Esophagus muscularis mucosa (tissue), 4 donors: ENCODE data around the gene SFT2D1. TPM values are rescaled to one million over a fixed set of nuclear protein-coding genes. Genes with fewer than 3 reads are reported as not detected.

Source experiments
- DNase-seq: peaks from one replicate; pipeline ENCODE4 v3.0.0-alpha.2; 2017; ENCODE audit errors: extremely low spot score
- H3K27ac ChIP-seq, 4 donors: fragments of 200-600 bp; sonication (generic); replicated peaks in 1 of 4; 1 replicate in 3 of 4; 2 replicates in 1 of 4; pipeline ENCODE4 v1.5.1; 2016 to 2019; ENCODE audit warnings: mild to moderate bottlenecking in 1 of 4
- H3K27me3 ChIP-seq, 4 donors: fragments of 200-600 bp; sonication (generic); one replicate each; pipeline versions ENCODE4 v1.5.1 to v1.6.0; 2016 to 2019
- H3K36me3 ChIP-seq, 4 donors: fragments of 200-600 bp; sonication (generic); one replicate each; pipeline ENCODE4 v1.5.1; 2016 to 2019
- H3K4me1 ChIP-seq, 4 donors: fragments of 200-600 bp; sonication (generic); one replicate each; pipeline ENCODE4 v1.5.1; 2016 to 2019
- H3K4me3 ChIP-seq, 4 donors: fragments of 200-600 bp; sonication (generic); 1 replicate in 2 of 4; 2 replicates in 2 of 4; pipeline ENCODE4 v1.5.1; 2016 to 2019; ENCODE audit warnings: mild to moderate bottlenecking in 4 of 4, moderate library complexity in 1 of 4
- H3K9me3 ChIP-seq, 4 donors: fragments of 200-600 bp; sonication (generic); 1 replicate in 3 of 4; 2 replicates in 1 of 4; pipeline ENCODE4 v1.5.1; 2016 to 2019
- EP300 ChIP-seq: sonication (generic); formaldehyde crosslinking; IDR thresholded peaks from one replicate; pipeline ENCODE4 v1.6.1; 2017; ENCODE audit warnings: antibody characterized with exemption
- POLR2A ChIP-seq: fragments of 450-650 bp; IDR thresholded peaks from one replicate; pipeline ENCODE4 v1.6.1; 2017; ENCODE audit warnings: antibody characterized with exemption, moderate library complexity, mild to moderate bottlenecking, low read depth
- POLR2AphosphoS5 ChIP-seq, 2 donors: sonication (generic); formaldehyde crosslinking; IDR thresholded peaks; one replicate each; pipeline ENCODE4 v1.6.1; 2017; ENCODE audit warnings: antibody characterized with exemption in 2 of 2
- WGBS: methylation state at CpG from one replicate; pipeline ENCODE4 v1.1.5; 2018; 5-methylcytosine and 5-hydroxymethylcytosine counted together
- intact Hi-C: fragments of 100-400 bp; cut with DNase I; formaldehyde crosslinking; loops from one replicate; pipeline ENCODE4 v1.15.1; 2023
- total RNA-seq, 4 donors: library from RNA; depleted of rRNA; stranded (reverse); fragments of >200 nt; gene quantifications; one replicate each; pipeline versions ENCODE4 v1.1.0 to v1.2.1, GENCODE V29; 2016
- TF ChIP-seq, protein P1 (sequence below), 3 experiments: fragments of 200-600 bp in 2 of 3; fragments of 450-650 bp in 1 of 3; sonication (generic) in 2 of 3; IDR thresholded peaks; one replicate each; pipeline ENCODE4 v1.5.1; 2017 to 2019; ENCODE audit warnings: antibody characterized with exemption in 3 of 3, mild to moderate bottlenecking in 2 of 3, moderate library complexity in 1 of 3

Gene SFT2D1
- total RNA-seq, 4 donors from 2014 or later = 19.8 to 34.9 (median 27.9) TPM

DNA sequence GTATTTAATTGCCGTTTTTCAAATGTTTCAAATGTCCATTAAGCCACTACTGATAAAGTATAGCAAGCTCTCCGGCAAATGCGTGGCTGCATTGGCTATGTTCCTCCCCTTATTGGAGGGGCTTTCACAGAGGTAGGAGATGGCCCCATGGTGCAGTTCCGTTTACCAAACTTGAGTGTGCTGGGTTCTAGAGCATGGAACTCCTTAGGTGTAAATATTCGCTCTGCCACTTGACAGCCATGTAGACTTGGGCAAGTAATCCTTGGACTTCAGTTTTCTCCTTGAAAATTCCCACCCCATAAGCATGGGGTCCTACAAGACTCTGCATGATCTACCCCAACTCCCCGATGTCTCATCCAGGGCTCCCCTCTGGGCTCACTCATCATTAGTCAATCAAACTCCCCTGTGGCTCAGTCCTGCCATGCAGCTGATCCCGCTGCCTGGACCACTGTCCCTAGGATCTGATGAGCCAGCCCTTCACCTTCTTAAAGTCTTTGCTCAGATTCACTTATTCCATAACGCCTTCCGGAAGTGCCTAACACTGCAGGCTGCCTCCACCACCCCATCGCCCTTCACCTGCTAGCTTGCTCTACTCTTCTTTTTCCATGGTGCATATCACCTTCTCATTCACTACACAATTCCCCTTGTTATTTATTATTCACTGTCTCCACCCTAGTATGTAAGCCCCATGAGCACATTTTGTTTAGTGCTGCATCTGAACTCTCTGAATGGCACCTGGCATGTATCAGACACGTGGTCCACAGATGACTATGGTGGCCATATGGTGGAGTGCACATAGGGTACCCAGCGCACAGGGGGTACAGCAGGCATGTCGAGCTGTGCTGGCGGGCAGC is 52.9 kb downstream of the SFT2D1 start:
- WGBS = 88% methylated on average over 14 of the region's 14 CpGs
- H3K27ac ChIP-seq = no peak overlapping the region
- intact Hi-C loops = no loop called here

DNA sequence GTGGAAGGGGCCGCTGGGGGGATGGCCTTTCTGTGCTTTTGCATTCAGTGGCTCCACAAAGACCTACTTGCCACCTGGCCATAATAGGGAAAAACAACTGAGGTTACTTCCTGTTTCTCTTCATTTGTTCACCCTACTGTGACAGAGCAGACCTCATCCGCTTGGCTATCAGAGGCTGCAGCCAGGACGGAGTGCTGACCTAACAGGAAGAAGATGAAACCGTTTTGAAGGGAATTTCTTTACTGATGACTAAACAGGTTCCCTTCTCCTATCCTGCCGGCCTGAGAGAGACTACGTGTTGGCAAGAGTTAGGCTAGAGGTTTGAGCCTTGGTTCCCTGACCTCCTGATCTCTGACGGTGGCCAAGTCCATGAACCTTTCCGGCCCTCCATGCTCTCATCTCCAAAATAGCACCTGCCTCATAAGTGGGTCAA is 55.5 kb downstream of the SFT2D1 start:
- 57% methylated on average over 8 of the region's 8 CpGs for WGBS
- Histone ChIP-seq H3K4me3 (no peak overlapping the region), H3K9me3 (no peaks in the 10 kb centered on the region), H3K27me3 (peaks cover 0 to 32% (median 0%) of the 10 kb centered on the region in 4 donors), H3K27ac (no peak overlapping the region), H3K36me3 (no peaks in the 10 kb centered on the region), H3K4me1 (no peaks in the 10 kb centered on the region)
- intact Hi-C loops = no loop called here
- DNase-seq = no peak
- TF ChIP-seq POLR2A = no peak
- no peak for TF ChIP-seq EP300
- TF ChIP-seq, protein P1, sequence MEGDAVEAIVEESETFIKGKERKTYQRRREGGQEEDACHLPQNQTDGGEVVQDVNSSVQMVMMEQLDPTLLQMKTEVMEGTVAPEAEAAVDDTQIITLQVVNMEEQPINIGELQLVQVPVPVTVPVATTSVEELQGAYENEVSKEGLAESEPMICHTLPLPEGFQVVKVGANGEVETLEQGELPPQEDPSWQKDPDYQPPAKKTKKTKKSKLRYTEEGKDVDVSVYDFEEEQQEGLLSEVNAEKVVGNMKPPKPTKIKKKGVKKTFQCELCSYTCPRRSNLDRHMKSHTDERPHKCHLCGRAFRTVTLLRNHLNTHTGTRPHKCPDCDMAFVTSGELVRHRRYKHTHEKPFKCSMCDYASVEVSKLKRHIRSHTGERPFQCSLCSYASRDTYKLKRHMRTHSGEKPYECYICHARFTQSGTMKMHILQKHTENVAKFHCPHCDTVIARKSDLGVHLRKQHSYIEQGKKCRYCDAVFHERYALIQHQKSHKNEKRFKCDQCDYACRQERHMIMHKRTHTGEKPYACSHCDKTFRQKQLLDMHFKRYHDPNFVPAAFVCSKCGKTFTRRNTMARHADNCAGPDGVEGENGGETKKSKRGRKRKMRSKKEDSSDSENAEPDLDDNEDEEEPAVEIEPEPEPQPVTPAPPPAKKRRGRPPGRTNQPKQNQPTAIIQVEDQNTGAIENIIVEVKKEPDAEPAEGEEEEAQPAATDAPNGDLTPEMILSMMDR (IDR thresholded peaks at IDR 0.05) = no peak
- no peak for TF ChIP-seq POLR2AphosphoS5 (IDR thresholded peaks at IDR 0.05)

More for the DNA sequence above, 52.9 kb downstream of the SFT2D1 start:
- no peaks in the 10 kb centered on the region for H3K36me3 ChIP-seq
- no peaks in the 10 kb centered on the region for H3K9me3 ChIP-seq
- no peak overlapping the region for H3K4me3 ChIP-seq
- no peaks in the 10 kb centered on the region for H3K4me1 ChIP-seq
- peaks cover 0 to 31% (median 0%) of the 10 kb centered on the region in 4 donors for H3K27me3 ChIP-seq
- no peak for DNase-seq
- TF ChIP-seq POLR2AphosphoS5 (IDR thresholded peaks at IDR 0.05) = no peak
- TF ChIP-seq, protein P1 (IDR thresholded peaks at IDR 0.05) = no peak
- TF ChIP-seq EP300 = no peak
- no peak for TF ChIP-seq POLR2A

DNA sequence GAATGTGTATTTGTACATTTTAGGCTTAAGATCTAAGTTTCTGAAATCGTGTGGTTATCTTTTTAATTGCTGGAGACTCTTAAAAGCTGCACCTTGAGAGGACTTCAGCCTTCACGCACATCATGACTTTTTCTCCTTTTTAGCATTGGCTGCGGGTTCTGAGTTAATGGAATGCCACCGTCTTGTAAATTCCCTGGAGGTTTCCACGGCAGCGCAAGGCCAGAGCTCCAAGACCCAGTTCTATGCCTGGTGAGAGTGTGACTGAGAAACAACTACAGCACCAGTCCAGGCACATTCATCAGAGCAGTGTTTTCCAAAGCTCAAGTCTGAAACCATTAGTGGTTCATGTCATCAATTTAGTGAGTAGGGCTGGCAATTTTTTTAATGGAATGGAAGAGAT is 57.1 kb downstream of the SFT2D1 start:
- Histone ChIP-seq H3K4me1 (no peaks in the 10 kb centered on the region), H3K27ac (no peak overlapping the region), H3K36me3 (no peaks in the 10 kb centered on the region), H3K27me3 (peaks cover 0 to 34% (median 0%) of the 10 kb centered on the region in 4 donors), H3K4me3 (no peak overlapping the region), H3K9me3 (no peaks in the 10 kb centered on the region)
- intact Hi-C loops = no loop called here
- DNase-seq = no peak
- 59% methylated on average over 6 of the region's 6 CpGs for WGBS
- TF ChIP-seq POLR2AphosphoS5 (IDR thresholded peaks at IDR 0.05) (no peak), POLR2A (no peak)

DNA sequence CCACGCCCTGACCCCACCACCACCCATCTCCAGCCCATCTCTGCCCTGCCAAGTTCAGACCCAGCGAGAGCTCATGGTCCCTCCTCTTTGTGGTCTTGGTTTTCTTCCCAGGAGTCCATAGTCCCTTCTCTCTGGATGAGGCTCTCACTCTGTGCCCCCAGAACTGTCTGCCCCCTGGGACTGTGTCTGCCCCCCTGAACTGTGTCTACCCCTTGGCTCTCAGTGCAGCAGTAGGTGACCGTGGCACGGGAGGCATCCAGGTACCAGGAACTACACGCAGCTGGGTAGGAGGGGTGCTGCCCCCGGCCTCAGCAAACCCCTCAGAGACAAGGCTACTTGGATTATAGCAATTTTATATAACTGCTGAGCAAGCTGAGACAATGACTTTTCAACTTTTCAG is 57.7 kb downstream of the SFT2D1 start:
- Histone ChIP-seq H3K27ac (no peak overlapping the region), H3K9me3 (no peaks in the 10 kb centered on the region), H3K4me1 (no peaks in the 10 kb centered on the region), H3K4me3 (no peak overlapping the region), H3K27me3 (peaks cover 0 to 34% (median 0%) of the 10 kb centered on the region in 4 donors), H3K36me3 (no peaks in the 10 kb centered on the region)
- no peak for DNase-seq
- TF ChIP-seq EP300 = no peak
- no peak for TF ChIP-seq POLR2A
- no peak for TF ChIP-seq POLR2AphosphoS5 (IDR thresholded peaks at IDR 0.05)
- TF ChIP-seq, protein P1 (IDR thresholded peaks at IDR 0.05) = no peak
- 88% methylated on average over 6 of the region's 6 CpGs for WGBS
- intact Hi-C loops = no loop called here

DNA sequence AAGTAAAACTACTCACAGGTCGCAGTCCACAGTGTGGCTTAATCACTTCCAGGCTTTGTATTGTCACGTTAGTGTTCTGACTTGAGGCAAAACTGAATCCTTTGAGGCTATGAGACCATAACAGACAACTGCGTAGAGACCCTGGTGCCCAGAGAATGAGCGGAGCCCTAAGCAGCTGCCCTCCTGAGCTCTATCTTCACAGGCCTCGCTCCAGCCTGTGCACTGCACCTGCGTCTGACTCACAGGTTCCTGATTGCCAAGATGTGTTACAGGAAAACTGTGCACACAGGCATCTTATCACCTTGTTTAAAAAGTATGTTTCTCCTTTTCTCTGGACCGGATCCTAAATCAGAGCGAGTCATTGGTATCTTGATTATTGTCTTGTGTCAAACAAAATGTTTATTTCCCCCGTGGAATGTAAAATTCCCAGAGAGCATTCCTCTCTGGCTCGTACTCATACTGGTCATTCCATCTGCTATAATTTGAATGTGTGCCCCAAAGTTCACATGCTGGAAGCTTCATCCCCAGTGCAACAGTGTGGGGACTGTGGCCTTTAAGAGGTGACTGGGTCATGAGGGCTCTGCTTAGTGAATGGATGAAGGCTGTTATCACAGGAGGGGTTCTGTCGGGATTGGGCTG is 59.8 kb downstream of the SFT2D1 start:
- H3K4me1 ChIP-seq = peaks cover 0 to 2% (median 0%) of the 10 kb centered on the region in 4 donors
- 69% methylated on average over 11 of the region's 11 CpGs for WGBS
- no peak for TF ChIP-seq EP300
- no peak for TF ChIP-seq POLR2AphosphoS5 (IDR thresholded peaks at IDR 0.05)
- no peak for TF ChIP-seq POLR2A
- TF ChIP-seq, protein P1 (IDR thresholded peaks at IDR 0.05) = no peak
- DNase-seq = no peak
- H3K27me3 ChIP-seq = peaks cover 0 to 34% (median 0%) of the 10 kb centered on the region in 4 donors
- no peak overlapping the region for H3K27ac ChIP-seq
- H3K9me3 ChIP-seq = no peaks in the 10 kb centered on the region
- H3K36me3 ChIP-seq = no peaks in the 10 kb centered on the region
- intact Hi-C loops = no loop called here
- no peak overlapping the region for H3K4me3 ChIP-seq
